Measurements from ENCODE around the gene C5orf63. TPM values are rescaled to one million over a fixed set of nuclear protein-coding genes. Genes with fewer than 3 reads are reported as not detected.

Gene C5orf63
- total and polyA plus RNA-seq, 2 donors (not counting 1 experiment from before 2014, with no cell fraction given): 10.3 to 20.0 TPM

GRCh38 chr5:127026166-127026565, 47.1 kb downstream of the C5orf63 start:
- ATAC-seq (ENCODE audit: low read depth): no peak
- Mint-ChIP-seq H3K27ac (no peak overlapping the region), H3K27me3 (no peaks in the 10 kb centered on the region), H3K4me3 (no peak overlapping the region), H3K4me1 (peaks cover 57% of the 10 kb centered on the region), H3K9me3 (ENCODE audit: insufficient read depth) (no peaks in the 10 kb centered on the region)
- no peak overlapping the region for H3K9ac ChIP-seq (ENCODE audit: low read length)
- TF ChIP-seq EZH2 (IDR thresholded peaks at IDR 0.05; ENCODE audit: borderline replicate concordance, insufficient read depth, low read depth, low read length, poor library complexity, severe bottlenecking) (no peak), CTCF (IDR thresholded peaks at IDR 0.05) (no peak)
- H3K27me3 ChIP-seq (replicated peaks in 1 of 4; ENCODE audit: control extremely low read depth in 1 of 4, control insufficient read depth in 3 of 4, insufficient read depth in 4 of 4, low read length in 3 of 4): no peaks in the 10 kb centered on the region
- peaks cover 19% of the 10 kb centered on the region for H4K20me1 ChIP-seq (ENCODE audit: control insufficient read depth, insufficient read depth, low read length, poor library complexity, severe bottlenecking)
- ChIA-PET POLR2A (no interaction called here), CTCF (interaction anchor here (0.8 to 2.4 kb wide), 4 partner anchors 12 to 526 kb away, joined by 3 to 9 read pairs (median 3); no protein-coding TSS in a partner anchor)
- H2AFZ ChIP-seq (ENCODE audit: insufficient read depth, low read depth, low read length, poor library complexity, severe bottlenecking): no peak overlapping the region
- no peaks in the 10 kb centered on the region for H3K9me3 ChIP-seq (ENCODE audit: control extremely low read depth in 1 of 3, control insufficient read depth in 2 of 3, insufficient read depth in 1 of 3, low read length in 2 of 3)
- intact Hi-C loops (cut with micrococcal nuclease): loop anchor here (1.0 to 5.0 kb wide), 2 partner anchors 12 to 109 kb away; no protein-coding TSS in a partner anchor
- no peak overlapping the region for H3K4me2 ChIP-seq (replicated peaks; ENCODE audit: low read depth, low read length, poor library complexity, severe bottlenecking)
- H3K4me1 ChIP-seq (ENCODE audit: control insufficient read depth in 2 of 2, insufficient read depth in 2 of 2, low read length in 2 of 2): peaks cover 16 to 31% of the 10 kb centered on the region in 2 donors
- no peak overlapping the region for H3K27ac ChIP-seq (ENCODE audit: low read length in 2 of 2)
- peaks cover 83% of the 10 kb centered on the region for H3K79me2 ChIP-seq (ENCODE audit: control insufficient read depth, insufficient read depth, low read length)
- no peak for DNase-seq
- no CpG with 5 or more reads among the region's 2 CpGs for WGBS (ENCODE audit: insufficient coverage)
- H3K4me3 ChIP-seq (ENCODE audit: control extremely low read depth in 1 of 5, extremely low read depth in 1 of 5, insufficient read depth in 1 of 5, low read depth in 2 of 5, low read length in 4 of 5): no peak overlapping the region
- no peaks in the 10 kb centered on the region for H3K36me3 ChIP-seq (replicated peaks in 1 of 2; ENCODE audit: control extremely low read depth in 1 of 2, control insufficient read depth in 1 of 2, extremely low read depth in 1 of 2, insufficient read depth in 2 of 2, low read length in 1 of 2)

DNA sequence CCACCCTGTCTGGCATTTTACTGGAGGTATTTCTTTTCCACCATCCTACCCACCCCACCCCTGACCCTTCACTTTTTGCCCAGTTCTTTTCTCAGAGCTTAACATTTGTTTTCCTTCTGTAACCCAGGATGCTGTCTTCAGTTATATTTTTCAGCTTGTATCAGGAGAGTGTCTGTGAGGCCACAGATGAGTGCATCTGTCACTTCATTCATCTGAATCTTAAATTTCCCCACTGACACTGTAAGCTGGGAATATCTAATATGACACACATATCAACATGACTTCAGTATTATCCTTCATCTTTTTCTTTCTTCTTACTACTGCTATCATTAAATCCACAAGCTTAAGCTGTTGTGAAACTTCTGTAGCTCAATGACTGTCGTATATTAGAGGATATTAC, 47.8 kb downstream of the C5orf63 start:
- H3K27ac ChIP-seq (ENCODE audit: low read length in 2 of 2): peak overlapping the region in 1 of 2 donors; percentile 3
- H3K4me3 ChIP-seq (ENCODE audit: control extremely low read depth in 1 of 5, extremely low read depth in 1 of 5, insufficient read depth in 1 of 5, low read depth in 2 of 5, low read length in 4 of 5): no peak overlapping the region
- intact Hi-C loops (cut with micrococcal nuclease): loop anchor here (5.0 kb wide), 1 partner anchor 108 kb away; no protein-coding TSS in a partner anchor
- TF ChIP-seq EZH2 (IDR thresholded peaks at IDR 0.05; ENCODE audit: borderline replicate concordance, insufficient read depth, low read depth, low read length, poor library complexity, severe bottlenecking): no peak
- no peak for TF ChIP-seq CTCF (IDR thresholded peaks at IDR 0.05)
- H3K36me3 ChIP-seq (replicated peaks in 1 of 2; ENCODE audit: control extremely low read depth in 1 of 2, control insufficient read depth in 1 of 2, extremely low read depth in 1 of 2, insufficient read depth in 2 of 2, low read length in 1 of 2): no peaks in the 10 kb centered on the region
- H3K27me3 Mint-ChIP-seq: no peaks in the 10 kb centered on the region
- H3K4me1 ChIP-seq (ENCODE audit: control insufficient read depth in 2 of 2, insufficient read depth in 2 of 2, low read length in 2 of 2): peaks cover 13 to 31% of the 10 kb centered on the region in 2 donors
- no peaks in the 10 kb centered on the region for H3K27me3 ChIP-seq (replicated peaks in 1 of 4; ENCODE audit: control extremely low read depth in 1 of 4, control insufficient read depth in 3 of 4, insufficient read depth in 4 of 4, low read length in 3 of 4)
- no peaks in the 10 kb centered on the region for H3K9me3 Mint-ChIP-seq (ENCODE audit: insufficient read depth)
- DNase-seq (no peak), ATAC-seq (ENCODE audit: low read depth) (no peak)
- H3K79me2 ChIP-seq (ENCODE audit: control insufficient read depth, insufficient read depth, low read length): peaks cover 83% of the 10 kb centered on the region
- no peaks in the 10 kb centered on the region for H3K9me3 ChIP-seq (ENCODE audit: control extremely low read depth in 1 of 3, control insufficient read depth in 2 of 3, insufficient read depth in 1 of 3, low read length in 2 of 3)
- peaks cover 60% of the 10 kb centered on the region for H3K4me1 Mint-ChIP-seq
- POLR2A ChIA-PET: no interaction called here
- no peak overlapping the region for H3K4me3 Mint-ChIP-seq
- H2AFZ ChIP-seq (ENCODE audit: insufficient read depth, low read depth, low read length, poor library complexity, severe bottlenecking): no peak overlapping the region
- peaks cover 19% of the 10 kb centered on the region for H4K20me1 ChIP-seq (ENCODE audit: control insufficient read depth, insufficient read depth, low read length, poor library complexity, severe bottlenecking)
- CTCF ChIA-PET: interaction anchor here (0.8 to 2.4 kb wide), 4 partner anchors 11 to 525 kb away, joined by 3 to 9 read pairs (median 3); no protein-coding TSS in a partner anchor
- H3K27ac Mint-ChIP-seq: no peak overlapping the region
- H3K9ac ChIP-seq (ENCODE audit: low read length): no peak overlapping the region
- peak overlapping the region; percentile 2 for H3K4me2 ChIP-seq (replicated peaks; ENCODE audit: low read depth, low read length, poor library complexity, severe bottlenecking)
- WGBS (ENCODE audit: insufficient coverage): 100% methylated on average over 1 of the region's 1 CpG
